Measurements from ENCODE around the gene CDR2.

- TF ChIP-seq CTCF (IDR thresholded peaks at IDR 0.05) = no peak
- TF ChIP-seq POLR2A (IDR thresholded peaks at IDR 0.05) = no peak
These were observed 13.8 kb upstream of the CDR2 start for GRCh38 chr16:22388101-22388644.

Measured in stomach (tissue), 4 donors.